ENCODE results near the gene NRCAM. TPM values are rescaled to one million over a fixed set of nuclear protein-coding genes. Genes with fewer than 3 reads are reported as not detected.
"Not testable (repeated sequence)": the region's sequence is repeated elsewhere in the genome, so short reads cannot be mapped to it uniquely, and the experiment has no call there.

NRCAM gene
- total and polyA plus RNA-seq, 5 donors from 2014 or later, result 0.27 TPM; not detected in 4

- Histone ChIP-seq H3K9me3 (ENCODE audit: control insufficient read depth in 2 of 2, low read length in 2 of 2) (no peaks in the 10 kb centered on the region), H3K27me3 (ENCODE audit: control insufficient read depth, insufficient read depth, low read length) (no peaks in the 10 kb centered on the region), H3K4me3 (ENCODE audit: low read depth, low read length) (no peak overlapping the region), H3K27ac (ENCODE audit: insufficient read depth, low read length, poor library complexity, severe bottlenecking) (no peak overlapping the region), H3K36me3 (ENCODE audit: control insufficient read depth, insufficient read depth, low read length) (no peaks in the 10 kb centered on the region), H3K4me1 (ENCODE audit: control insufficient read depth, insufficient read depth, low read length, poor library complexity, severe bottlenecking) (no peaks in the 10 kb centered on the region)
- Mint-ChIP-seq H3K4me3 (no peak overlapping the region), H3K27ac (no peak overlapping the region), H3K4me1 (no peaks in the 10 kb centered on the region), H3K27me3 (no peaks in the 10 kb centered on the region), H3K36me3 (no peaks in the 10 kb centered on the region), H3K9me3 (no peaks in the 10 kb centered on the region)
- no peak for ATAC-seq (ENCODE audit: low read depth in 2 of 2)
- no peak for DNase-seq
Measured at GRCh38 chr7:108266491-108266890, 189.7 kb downstream of the NRCAM start.

GRCh38 chr7:108266035-108266434, 190.2 kb downstream of the NRCAM start:
- Mint-ChIP-seq H3K4me1 (no peaks in the 10 kb centered on the region), H3K4me3 (no peak overlapping the region), H3K9me3 (no peaks in the 10 kb centered on the region), H3K27ac (no peak overlapping the region), H3K36me3 (no peaks in the 10 kb centered on the region), H3K27me3 (no peaks in the 10 kb centered on the region)
- no peak overlapping the region for H3K27ac ChIP-seq (ENCODE audit: insufficient read depth, low read length, poor library complexity, severe bottlenecking)
- H3K4me3 ChIP-seq (ENCODE audit: low read depth, low read length), result no peak overlapping the region
- DNase-seq (no peak), ATAC-seq (ENCODE audit: low read depth in 2 of 2) (no peak)
- no peaks in the 10 kb centered on the region for H3K9me3 ChIP-seq (ENCODE audit: control insufficient read depth in 2 of 2, low read length in 2 of 2)
- no peaks in the 10 kb centered on the region for H3K27me3 ChIP-seq (ENCODE audit: control insufficient read depth, insufficient read depth, low read length)
- H3K4me1 ChIP-seq (ENCODE audit: control insufficient read depth, insufficient read depth, low read length, poor library complexity, severe bottlenecking), result no peaks in the 10 kb centered on the region
- no peaks in the 10 kb centered on the region for H3K36me3 ChIP-seq (ENCODE audit: control insufficient read depth, insufficient read depth, low read length)

GRCh38 chr7:108265007-108265406, 191.2 kb downstream of the NRCAM start:
- no peak overlapping the region for H3K4me3 Mint-ChIP-seq
- Histone ChIP-seq H3K9me3 (ENCODE audit: control insufficient read depth in 2 of 2, low read length in 2 of 2) (no peaks in the 10 kb centered on the region), H3K27me3 (ENCODE audit: control insufficient read depth, insufficient read depth, low read length) (no peaks in the 10 kb centered on the region), H3K36me3 (ENCODE audit: control insufficient read depth, insufficient read depth, low read length) (no peaks in the 10 kb centered on the region), H3K27ac (ENCODE audit: insufficient read depth, low read length, poor library complexity, severe bottlenecking) (no peak overlapping the region), H3K4me1 (ENCODE audit: control insufficient read depth, insufficient read depth, low read length, poor library complexity, severe bottlenecking) (no peaks in the 10 kb centered on the region), H3K4me3 (ENCODE audit: low read depth, low read length) (no peak overlapping the region)
- no peaks in the 10 kb centered on the region for H3K9me3 Mint-ChIP-seq
- no peak overlapping the region for H3K27ac Mint-ChIP-seq
- H3K4me1 Mint-ChIP-seq, result no peaks in the 10 kb centered on the region
- H3K36me3 Mint-ChIP-seq, result no peaks in the 10 kb centered on the region
- no peaks in the 10 kb centered on the region for H3K27me3 Mint-ChIP-seq
- DNase-seq (no peak), ATAC-seq (ENCODE audit: low read depth in 2 of 2) (no peak)

- no peaks in the 10 kb centered on the region for H3K4me1 ChIP-seq (ENCODE audit: control insufficient read depth, insufficient read depth, low read length, poor library complexity, severe bottlenecking)
- no peaks in the 10 kb centered on the region for H3K9me3 ChIP-seq (ENCODE audit: control insufficient read depth in 2 of 2, low read length in 2 of 2)
- DNase-seq (no peak), ATAC-seq (ENCODE audit: low read depth in 2 of 2) (no peak)
- no peak overlapping the region for H3K4me3 Mint-ChIP-seq
- peaks cover 0 to 4% (median 3%) of the 10 kb centered on the region in 7 donors for H3K9me3 Mint-ChIP-seq
- H3K36me3 Mint-ChIP-seq, result no peaks in the 10 kb centered on the region
- H3K27me3 Mint-ChIP-seq, result no peaks in the 10 kb centered on the region
- H3K27me3 ChIP-seq (ENCODE audit: control insufficient read depth, insufficient read depth, low read length), result no peaks in the 10 kb centered on the region
- H3K27ac ChIP-seq (ENCODE audit: insufficient read depth, low read length, poor library complexity, severe bottlenecking), result no peak overlapping the region
- H3K4me1 Mint-ChIP-seq, result no peaks in the 10 kb centered on the region
- no peaks in the 10 kb centered on the region for H3K36me3 ChIP-seq (ENCODE audit: control insufficient read depth, insufficient read depth, low read length)
- H3K4me3 ChIP-seq (ENCODE audit: low read depth, low read length), result no peak overlapping the region
- no peak overlapping the region for H3K27ac Mint-ChIP-seq
Measured at GRCh38 chr7:108263425-108263824, 192.8 kb downstream of the NRCAM start.

- no peaks in the 10 kb centered on the region for H3K4me1 Mint-ChIP-seq
- Histone ChIP-seq H3K4me1 (ENCODE audit: control insufficient read depth, insufficient read depth, low read length, poor library complexity, severe bottlenecking) (no peaks in the 10 kb centered on the region), H3K36me3 (ENCODE audit: control insufficient read depth, insufficient read depth, low read length) (no peaks in the 10 kb centered on the region), H3K9me3 (ENCODE audit: control insufficient read depth in 2 of 2, low read length in 2 of 2) (no peaks in the 10 kb centered on the region), H3K4me3 (ENCODE audit: low read depth, low read length) (no peak overlapping the region), H3K27ac (ENCODE audit: insufficient read depth, low read length, poor library complexity, severe bottlenecking) (no peak overlapping the region), H3K27me3 (ENCODE audit: control insufficient read depth, insufficient read depth, low read length) (no peaks in the 10 kb centered on the region)
- ATAC-seq (ENCODE audit: low read depth in 2 of 2) (no peak), DNase-seq (no peak)
- no peak overlapping the region for H3K4me3 Mint-ChIP-seq
- peaks cover 0 to 6% (median 3%) of the 10 kb centered on the region in 7 donors for H3K9me3 Mint-ChIP-seq
- H3K27ac Mint-ChIP-seq, result no peak overlapping the region
- H3K27me3 Mint-ChIP-seq, result no peaks in the 10 kb centered on the region
- no peaks in the 10 kb centered on the region for H3K36me3 Mint-ChIP-seq
Measured at GRCh38 chr7:108261560-108262255, 194.5 kb downstream of the NRCAM start.

- H3K4me3 ChIP-seq (ENCODE audit: low read depth, low read length); DNase-seq; ATAC-seq (ENCODE audit: low read depth in 2 of 2); H3K9me3 ChIP-seq (ENCODE audit: control insufficient read depth in 2 of 2, low read length in 2 of 2); H3K36me3 ChIP-seq (ENCODE audit: control insufficient read depth, insufficient read depth, low read length); H3K27me3 ChIP-seq (ENCODE audit: control insufficient read depth, insufficient read depth, low read length); H3K36me3 Mint-ChIP-seq; H3K4me1 Mint-ChIP-seq; H3K4me1 ChIP-seq (ENCODE audit: control insufficient read depth, insufficient read depth, low read length, poor library complexity, severe bottlenecking); H3K9me3 Mint-ChIP-seq; H3K27me3 Mint-ChIP-seq; H3K4me3 Mint-ChIP-seq; H3K27ac Mint-ChIP-seq; H3K27ac ChIP-seq (ENCODE audit: insufficient read depth, low read length, poor library complexity, severe bottlenecking): not testable (repeated sequence)
Measured at GRCh38 chr7:108259447-108259846, 196.8 kb downstream of the NRCAM start.

GRCh38 chr7:108257954-108258353, 198.3 kb downstream of the NRCAM start:
- no peaks in the 10 kb centered on the region for H3K36me3 ChIP-seq (ENCODE audit: control insufficient read depth, insufficient read depth, low read length)
- Mint-ChIP-seq H3K36me3 (no peaks in the 10 kb centered on the region), H3K4me1 (no peaks in the 10 kb centered on the region), H3K9me3 (peaks cover 0 to 11% (median 4%) of the 10 kb centered on the region in 7 donors), H3K27me3 (no peaks in the 10 kb centered on the region), H3K27ac (no peak overlapping the region), H3K4me3 (no peak overlapping the region)
- H3K9me3 ChIP-seq (ENCODE audit: control insufficient read depth in 2 of 2, low read length in 2 of 2), result no peaks in the 10 kb centered on the region
- H3K4me1 ChIP-seq (ENCODE audit: control insufficient read depth, insufficient read depth, low read length, poor library complexity, severe bottlenecking), result no peaks in the 10 kb centered on the region
- no peak for ATAC-seq (ENCODE audit: low read depth in 2 of 2)
- H3K4me3 ChIP-seq (ENCODE audit: low read depth, low read length), result no peak overlapping the region
- no peak for DNase-seq
- no peaks in the 10 kb centered on the region for H3K27me3 ChIP-seq (ENCODE audit: control insufficient read depth, insufficient read depth, low read length)
- no peak overlapping the region for H3K27ac ChIP-seq (ENCODE audit: insufficient read depth, low read length, poor library complexity, severe bottlenecking)

GRCh38 chr7:108254259-108254658, 202.0 kb downstream of the NRCAM start:
- Mint-ChIP-seq H3K9me3 (peaks cover 0 to 8% (median 2%) of the 10 kb centered on the region in 7 donors), H3K27me3 (no peaks in the 10 kb centered on the region), H3K36me3 (no peaks in the 10 kb centered on the region), H3K27ac (no peak overlapping the region), H3K4me3 (no peak overlapping the region), H3K4me1 (no peaks in the 10 kb centered on the region)
- no peaks in the 10 kb centered on the region for H3K36me3 ChIP-seq (ENCODE audit: control insufficient read depth, insufficient read depth, low read length)
- H3K4me1 ChIP-seq (ENCODE audit: control insufficient read depth, insufficient read depth, low read length, poor library complexity, severe bottlenecking), result no peaks in the 10 kb centered on the region
- H3K9me3 ChIP-seq (ENCODE audit: control insufficient read depth in 2 of 2, low read length in 2 of 2), result no peaks in the 10 kb centered on the region
- no peaks in the 10 kb centered on the region for H3K27me3 ChIP-seq (ENCODE audit: control insufficient read depth, insufficient read depth, low read length)
- DNase-seq (no peak), ATAC-seq (ENCODE audit: low read depth in 2 of 2) (no peak)
- no peak overlapping the region for H3K27ac ChIP-seq (ENCODE audit: insufficient read depth, low read length, poor library complexity, severe bottlenecking)
- no peak overlapping the region for H3K4me3 ChIP-seq (ENCODE audit: low read depth, low read length)
